HFF-Myc (cell line): ENCODE data around the gene KCNAB2.

Experiments
- DNase-seq: peaks from one replicate; pipeline ENCODE4 v3.0.0-alpha.2; 2011; ENCODE audit warnings: low read depth; ENCODE audit errors: extremely low read depth
- H3K4me3 ChIP-seq: replicated peaks from 2 replicates; pipeline ENCODE4 v1.5.1; 2011; ENCODE audit warnings: low read depth, mild to moderate bottlenecking, control low read depth, low read length
- CTCF ChIP-seq: IDR thresholded peaks from 2 replicates; pipeline ENCODE4 v1.5.1; 2012; ENCODE audit warnings: mild to moderate bottlenecking, low read depth, low read length, control low read depth; ENCODE audit errors: missing control alignments

The KCNAB2 gene

DNA sequence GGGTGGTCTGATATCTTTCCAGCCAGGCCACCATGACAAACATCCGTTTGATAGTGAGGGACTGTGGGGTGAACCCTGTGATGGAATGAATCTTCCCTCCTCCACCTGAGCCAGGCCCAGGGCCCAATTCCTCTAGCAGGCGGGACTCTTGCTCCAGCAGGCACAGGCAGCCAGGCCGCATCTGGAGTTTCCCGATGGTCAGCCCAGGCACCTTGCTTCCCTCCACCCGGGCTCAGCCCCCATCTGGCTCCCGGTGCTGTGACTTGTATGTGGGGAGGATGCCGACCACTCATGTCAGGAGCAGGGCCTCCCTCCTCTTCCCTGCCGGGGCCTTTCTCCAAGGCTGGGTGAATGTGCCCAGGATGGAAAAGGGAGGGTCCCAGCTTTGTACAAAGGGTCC, 21.0 kb downstream of the KCNAB2 start:
- no peak for DNase-seq
- no peak for TF ChIP-seq CTCF

DNA sequence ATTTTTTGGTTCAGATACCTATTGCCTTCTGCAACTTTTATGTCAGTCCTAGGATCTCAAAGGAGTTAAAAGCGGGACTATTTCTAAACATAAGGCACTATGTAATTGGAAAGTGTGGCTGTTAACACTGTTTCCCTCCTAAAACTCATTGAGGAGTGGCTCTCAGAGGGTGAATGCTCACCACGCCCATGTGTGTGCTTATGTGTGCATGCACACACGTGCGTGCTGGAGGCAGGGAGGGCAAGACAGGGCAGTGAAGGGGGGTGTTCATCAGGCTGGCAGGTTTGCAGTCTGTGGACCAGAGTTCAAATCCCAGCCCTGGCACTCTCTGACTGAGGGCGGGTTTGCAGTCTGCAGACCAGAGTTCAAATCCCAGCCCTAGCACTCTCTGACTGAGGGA, 22.4 kb downstream of the KCNAB2 start:
- no peak for TF ChIP-seq CTCF
- H3K4me3 ChIP-seq, result no peak overlapping the region

More for the DNA sequence above, 21.0 kb downstream of the KCNAB2 start:
- no peak overlapping the region for H3K4me3 ChIP-seq

DNA sequence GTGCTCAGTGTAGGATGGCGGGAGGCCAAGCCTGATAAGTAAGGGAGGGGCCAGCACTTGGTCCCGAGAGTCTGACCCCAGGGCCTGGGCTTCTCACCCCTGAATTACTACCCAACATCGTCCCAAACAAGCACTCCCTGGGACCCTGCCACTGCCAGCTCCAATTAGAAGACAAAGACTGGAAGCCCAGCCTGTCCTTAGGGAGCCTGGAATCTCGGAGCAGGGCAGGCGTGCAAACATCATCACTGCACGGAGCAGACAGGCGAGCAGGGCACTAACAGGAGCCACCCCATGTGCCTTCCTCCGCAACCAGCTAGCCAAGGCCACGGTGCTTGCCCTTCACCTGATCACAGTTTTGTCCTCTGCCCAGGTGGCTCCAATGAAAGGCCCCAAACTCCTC, 23.2 kb downstream of the KCNAB2 start:
- no peak for TF ChIP-seq CTCF
- H3K4me3 ChIP-seq, result no peak overlapping the region
- no peak for DNase-seq

More for the DNA sequence above, 22.4 kb downstream of the KCNAB2 start:
- DNase-seq, result no peak

- no peak overlapping the region for H3K4me3 ChIP-seq
- no peak for TF ChIP-seq CTCF
- no peak for DNase-seq
These were observed 23.9 kb downstream of the KCNAB2 start for GRCh38 chr1:6069573-6069972.

- no peak for TF ChIP-seq CTCF
- no peak for DNase-seq
- no peak overlapping the region for H3K4me3 ChIP-seq
These were observed 24.8 kb downstream of the KCNAB2 start for GRCh38 chr1:6070450-6070974.

DNA sequence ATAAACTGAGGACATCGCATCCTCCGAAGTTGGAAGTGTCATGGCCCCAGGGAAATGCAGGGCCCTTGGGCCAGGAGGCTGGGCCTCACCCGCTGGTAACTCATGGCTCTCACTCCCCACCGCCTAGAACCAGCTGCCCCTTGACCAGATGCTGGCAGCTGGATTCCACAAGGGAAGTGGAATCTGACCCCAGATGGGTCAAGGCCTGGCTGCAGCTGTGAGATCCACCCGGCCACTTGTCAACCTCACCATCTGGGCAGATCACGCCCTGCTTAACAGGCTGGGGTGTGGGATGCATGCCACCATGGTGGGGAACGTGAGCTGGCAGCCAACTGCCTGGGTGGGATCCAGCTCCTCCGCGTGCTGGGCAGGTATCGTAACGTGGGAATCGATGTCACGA, 25.5 kb downstream of the KCNAB2 start:
- no peak overlapping the region for H3K4me3 ChIP-seq
- no peak for TF ChIP-seq CTCF

More for the DNA sequence above, 25.5 kb downstream of the KCNAB2 start:
- no peak for DNase-seq
